ENCODE measurements around the gene FOXA2.

- TF ChIP-seq BACH1 (tag; IDR thresholded peaks at IDR 0.05) (no peak), KDM1A (IDR thresholded peaks at IDR 0.05) (no peak), CTCF (IDR thresholded peaks at IDR 0.05 in 2 of 3, conservative IDR thresholded peaks at IDR 0.05 in 1 of 3; ENCODE audit: insufficient read depth in 2 of 3, low read depth in 1 of 3, low read length in 3 of 3) (no peak)
These were observed 23.6 kb downstream of the FOXA2 start for GRCh38 chr20:22560817-22561216.

All from K562 (cell line).